Brain pericyte (primary cell): ENCODE measurements around the gene LRP3.
"Not testable (repeated sequence)": the region's sequence is repeated elsewhere in the genome, so short reads cannot be mapped to it uniquely, and the experiment has no call there.

Source experiments
- DNase-seq: peaks from one replicate; pipeline ENCODE4 v3.0.0-alpha.2; 2012; ENCODE audit warnings: low read depth, low spot score

Gene LRP3

GRCh38 chr19:33215438-33216197 lies 21.5 kb downstream of the LRP3 start:
- DNase-seq = no peak

GRCh38 chr19:33216198-33216830 lies 22.2 kb downstream of the LRP3 start:
- DNase-seq = no peak

GRCh38 chr19:33217881-33218280 lies 23.8 kb downstream of the LRP3 start:
- DNase-seq = no peak

GRCh38 chr19:33219261-33219815 lies 25.2 kb downstream of the LRP3 start:
- DNase-seq = no peak

GRCh38 chr19:33220115-33220514 lies 26.0 kb downstream of the LRP3 start:
- DNase-seq = no peak

- DNase-seq = no peak
Measured at GRCh38 chr19:33220735-33221134, 26.6 kb downstream of the LRP3 start.

GRCh38 chr19:33221638-33222037 lies 27.5 kb downstream of the LRP3 start:
- no peak for DNase-seq

- DNase-seq = not testable (repeated sequence)
Measured at GRCh38 chr19:33222255-33222654, 28.1 kb downstream of the LRP3 start.

- DNase-seq = no peak
Measured at GRCh38 chr19:33224694-33225457, 30.7 kb downstream of the LRP3 start.

GRCh38 chr19:33225458-33225926 lies 31.4 kb downstream of the LRP3 start, which contains the start of gene SLC7A10:
SLC7A10 (minus strand) TSS chr19:33225850; CDS start chr19:33225703, 147 bp downstream.
- DNase-seq = no peak

- no peak for DNase-seq
Measured at GRCh38 chr19:33226550-33227241, 32.6 kb downstream of the LRP3 start.

GRCh38 chr19:33227242-33227650 lies 33.1 kb downstream of the LRP3 start:
- DNase-seq = no peak

GRCh38 chr19:33227870-33228599 lies 33.9 kb downstream of the LRP3 start:
- no peak for DNase-seq

- no peak for DNase-seq
Measured at GRCh38 chr19:33229962-33230361, 35.8 kb downstream of the LRP3 start.

- no peak for DNase-seq
Measured at GRCh38 chr19:33231511-33231910, 37.4 kb downstream of the LRP3 start.

GRCh38 chr19:33232656-33233055 lies 38.5 kb downstream of the LRP3 start:
- no peak for DNase-seq

- DNase-seq = no peak
Measured at GRCh38 chr19:33233056-33233873, 39.1 kb downstream of the LRP3 start.

- DNase-seq = no peak
Measured at GRCh38 chr19:33234092-33234491, 40.0 kb downstream of the LRP3 start.

- DNase-seq = no peak
Measured at GRCh38 chr19:33234736-33235135, 40.6 kb downstream of the LRP3 start.
